Endothelial cell of umbilical vein (primary cell): ENCODE results near the gene HTR3A. TPM values are rescaled to one million over a fixed set of nuclear protein-coding genes. Genes with fewer than 3 reads are reported as not detected.

Experiments used
- BruUV-seq: library from RNA; stranded (reverse); fragments of 400-500 nt; replicated peaks from 2 replicates; lab custom pipeline; 2021; lab: Mats Ljungman, UMichigan
- CTCF ChIA-PET: fragments of 300-600, 350-600 bp; sonication (Branson Sonifier 250); formaldehyde crosslinking; loops from one replicate; lab custom pipeline; 2021; ENCODE audit warnings: antibody characterized with exemption, inconsistent platforms; lab: Charles Lee
- POLR2A ChIA-PET: fragments of 300-600, 350-600 bp; sonication (Branson Sonifier 250); formaldehyde crosslinking; loops from one replicate; lab custom pipeline; 2021; ENCODE audit warnings: antibody characterized with exemption, inconsistent platforms; lab: Charles Lee
- DNase-seq: peaks from one replicate; pipeline ENCODE4 v3.0.0-alpha.2; 2011; ENCODE audit warnings: low read depth, low spot score
- FAIRE-seq: peaks from 2 replicates; lab custom pipeline; 2011; peaks lifted over from hg19 to GRCh38; lab: Jason Lieb, UNC
- H2AFZ ChIP-seq: 2 replicates; pipeline ENCODE4 v1.6.0; 2012; ENCODE audit warnings: low read depth, low read length, control low read depth, inconsistent platforms
- H3K27ac ChIP-seq: 2 replicates; pipeline ENCODE4 v1.5.1; 2011; ENCODE audit warnings: low read depth, mild to moderate bottlenecking, control low read depth, low read length, moderate library complexity; ENCODE audit not compliant: insufficient read depth
- H3K27me3 ChIP-seq, 2 experiments: 2 replicates each; pipeline versions ENCODE4 v1.6.0 to v1.6.1; 2011; ENCODE audit warnings: low read length in 2 of 2, mixed read lengths in 1 of 2; ENCODE audit not compliant: control insufficient read depth in 2 of 2, insufficient read depth in 2 of 2
- H3K36me3 ChIP-seq, 2 experiments: 2 replicates in 1 of 2; 3 replicates in 1 of 2; pipeline ENCODE4 v1.5.1; 2011; ENCODE audit warnings: low read length in 2 of 2, mild to moderate bottlenecking in 1 of 2, moderate library complexity in 1 of 2; ENCODE audit not compliant: control insufficient read depth in 2 of 2, insufficient read depth in 2 of 2; ENCODE audit errors: extremely low read depth in 1 of 2
- H3K4me1 ChIP-seq: 3 replicates; pipeline ENCODE4 v1.5.1; 2011; ENCODE audit warnings: mild to moderate bottlenecking, low read length; ENCODE audit not compliant: control insufficient read depth, insufficient read depth; ENCODE audit errors: extremely low read depth
- H3K4me2 ChIP-seq: 2 replicates; pipeline ENCODE4 v1.6.1; 2011; ENCODE audit warnings: low read length, control low read depth, mixed read lengths; ENCODE audit not compliant: insufficient read depth
- H3K4me3 ChIP-seq, 3 experiments: fragments of 200-600 bp in 1 of 3; sonication (generic), shearing (Covaris generic) in 1 of 3; replicated peaks in 1 of 3; 2 replicates each; pipeline ENCODE4 v1.5.1; 2011 to 2016; ENCODE audit warnings: control low read depth in 3 of 3, low read length in 3 of 3, mild to moderate bottlenecking in 2 of 3, inconsistent platforms in 1 of 3, low read depth in 1 of 3, moderate library complexity in 1 of 3; ENCODE audit not compliant: insufficient read depth in 1 of 3
- H3K79me2 ChIP-seq: 2 replicates; pipeline ENCODE4 v1.6.0; 2012; ENCODE audit warnings: low read length, inconsistent platforms; ENCODE audit not compliant: control insufficient read depth, insufficient read depth
- H3K9ac ChIP-seq: replicated peaks from 2 replicates; pipeline ENCODE3; 2011; ENCODE audit warnings: low read length, control low read depth; ENCODE audit not compliant: insufficient read depth; ENCODE audit errors: extremely low read depth
- H3K9me1 ChIP-seq: replicated peaks from 3 replicates; pipeline ENCODE4 v1.6.0; 2011; ENCODE audit warnings: mild to moderate bottlenecking, low read length; ENCODE audit not compliant: control insufficient read depth, insufficient read depth; ENCODE audit errors: extremely low read depth
- H3K9me3 ChIP-seq: replicated peaks from 2 replicates; pipeline ENCODE4 v1.5.1; 2012; ENCODE audit warnings: low read length, inconsistent platforms; ENCODE audit not compliant: control insufficient read depth, insufficient read depth
- H4K20me1 ChIP-seq: replicated peaks from 2 replicates; pipeline ENCODE3; 2011; ENCODE audit warnings: mild to moderate bottlenecking, low read length; ENCODE audit not compliant: control insufficient read depth, insufficient read depth; ENCODE audit errors: extremely low read depth
- CTCF ChIP-seq, 2 donors: IDR thresholded peaks; 1 replicate in 1 of 2; 2 replicates in 1 of 2; pipeline ENCODE4 v1.5.1; 2011; ENCODE audit warnings: low read length in 2 of 2, mild to moderate bottlenecking in 2 of 2, moderate library complexity in 2 of 2, control low read depth in 1 of 2, inconsistent platforms in 1 of 2, low read depth in 1 of 2; ENCODE audit not compliant: insufficient read depth in 1 of 2; ENCODE audit errors: extremely low read depth in 1 of 2
- EZH2 ChIP-seq: IDR thresholded peaks from 2 replicates; pipeline ENCODE4 v1.6.1; 2012; ENCODE audit warnings: borderline replicate concordance, low read depth, mild to moderate bottlenecking, moderate library complexity, low read length, inconsistent platforms; ENCODE audit not compliant: severe bottlenecking
- FOS ChIP-seq: IDR thresholded peaks from 2 replicates; pipeline ENCODE4 v1.6.1; 2011; ENCODE audit warnings: mild to moderate bottlenecking, low read length, moderate library complexity, borderline replicate concordance; ENCODE audit not compliant: insufficient read depth
- GATA2 ChIP-seq: IDR thresholded peaks from 2 replicates; pipeline ENCODE4 v1.7.0; 2011; ENCODE audit warnings: low read depth, mild to moderate bottlenecking, moderate library complexity, mixed read lengths, low read length; ENCODE audit not compliant: insufficient read length, insufficient read depth
- JUN ChIP-seq: IDR thresholded peaks from 2 replicates; pipeline ENCODE4 v1.6.1; 2011; ENCODE audit warnings: borderline replicate concordance, low read depth; ENCODE audit not compliant: insufficient read length, insufficient read depth
- MYC ChIP-seq: IDR thresholded peaks from one replicate; pipeline ENCODE4 v1.6.1; 2011; ENCODE audit warnings: mild to moderate bottlenecking, low read depth, low read length
- POLR2A ChIP-seq: IDR thresholded peaks from 2 replicates; pipeline ENCODE4 v1.6.1; 2012; ENCODE audit warnings: low read depth, mild to moderate bottlenecking, control low read depth, low read length
- POLR2AphosphoS5 ChIP-seq: IDR thresholded peaks from 2 replicates; pipeline ENCODE4 v1.6.1; 2012; ENCODE audit warnings: low read depth, mild to moderate bottlenecking, control low read depth, low read length, moderate library complexity; ENCODE audit not compliant: insufficient read depth
- dilution Hi-C: fragments of 300-500 bp; cut with MboI; formaldehyde crosslinking; loops from one replicate; pipeline ENCODE4 v1.15.0; 2019; ENCODE audit warnings: low sequenced_read_pairs; ENCODE audit not compliant: extremely low pct_ligation_motif_present
- intact Hi-C: fragments of 100-400 bp; cut with micrococcal nuclease; formaldehyde crosslinking; loops from one replicate; pipeline ENCODE4 v1.10.0; 2022
- polyA plus RNA-seq, 4 experiments: library from polyadenylated mRNA; depleted of rRNA in 3 of 4; stranded (reverse) in 3 of 4; unstranded in 1 of 4; fragments of >200 nt; gene quantifications; 2 replicates each; pipeline versions ENCODE4 v1.2.1 to v1.2.3, GENCODE V29; 2011 to 2012; ENCODE audit warnings: missing spikeins in 1 of 4
- total RNA-seq: library from RNA; stranded (reverse); gene quantifications from 2 replicates; pipeline ENCODE4 v1.2.3, GENCODE V29; 2021
- TF ChIP-seq, protein P1 (sequence below): IDR thresholded peaks from 2 replicates; pipeline ENCODE4 v1.6.1; 2011; ENCODE audit not compliant: insufficient read depth, insufficient read length

The HTR3A gene
- total and polyA plus RNA-seq, 2 donors (not counting 3 experiments of a cell fraction or from before 2014, with no cell fraction given) = not detected

DNA sequence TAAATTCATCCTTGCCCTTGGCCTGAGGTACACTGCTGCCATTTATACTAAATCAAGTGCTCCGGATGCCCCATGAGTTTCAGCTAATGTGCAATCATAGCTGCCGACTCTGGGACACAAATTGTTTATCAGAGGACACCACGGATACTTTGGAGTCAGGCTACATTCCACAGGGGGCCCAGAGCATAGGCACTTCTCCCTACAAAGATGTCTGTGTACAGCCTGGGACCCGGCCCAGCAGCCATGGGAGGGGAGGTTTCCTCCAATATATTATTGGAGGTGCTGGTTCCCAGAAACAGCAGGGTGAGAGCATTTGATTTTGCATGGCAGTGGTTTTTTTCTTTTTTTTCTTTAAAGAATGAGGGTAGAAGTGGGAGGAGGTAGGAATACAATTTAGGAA is 39.0 kb upstream of the HTR3A start:
- no peaks in the 10 kb centered on the region for H3K9me1 ChIP-seq
- H3K4me3 ChIP-seq = no peak overlapping the region
- H3K4me1 ChIP-seq = no peaks in the 10 kb centered on the region
- H3K9ac ChIP-seq = no peak overlapping the region
- H3K9me3 ChIP-seq = no peaks in the 10 kb centered on the region
- dilution Hi-C loops (no loop called here), intact Hi-C loops (no loop called here)
- no peak overlapping the region for H2AFZ ChIP-seq
- no peaks in the 10 kb centered on the region for H3K79me2 ChIP-seq
- no peak overlapping the region for H3K4me2 ChIP-seq
- CTCF ChIA-PET = no interaction called here
- FAIRE-seq (no peak), DNase-seq (no peak)
- POLR2A ChIA-PET = no interaction called here
- BruUV-seq = no TSS peak
- H3K27ac ChIP-seq = no peak overlapping the region
- no peaks in the 10 kb centered on the region for H4K20me1 ChIP-seq
- TF ChIP-seq CTCF (IDR thresholded peaks at IDR 0.05; ENCODE audit: extremely low read depth in 1 of 2, insufficient read depth in 1 of 2, low read depth in 1 of 2, low read length in 2 of 2) (no peak), JUN (no peak), FOS (no peak), GATA2 (no peak), EZH2 (no peak)
- H3K27me3 ChIP-seq = no peaks in the 10 kb centered on the region
- H3K36me3 ChIP-seq = no peaks in the 10 kb centered on the region

GRCh38 chr11:113937918-113938317 is 37.0 kb upstream of the HTR3A start:
- Histone ChIP-seq H3K9me1 (no peaks in the 10 kb centered on the region), H3K27me3 (no peaks in the 10 kb centered on the region), H2AFZ (no peak overlapping the region), H3K4me2 (no peak overlapping the region), H3K27ac (no peak overlapping the region), H3K36me3 (no peaks in the 10 kb centered on the region), H3K4me3 (no peak overlapping the region), H3K4me1 (no peaks in the 10 kb centered on the region), H3K9ac (no peak overlapping the region), H3K79me2 (no peaks in the 10 kb centered on the region), H3K9me3 (no peaks in the 10 kb centered on the region), H4K20me1 (no peaks in the 10 kb centered on the region)
- dilution Hi-C loops = no loop called here
- TF ChIP-seq MYC (no peak), JUN (no peak), CTCF (IDR thresholded peaks at IDR 0.05; ENCODE audit: extremely low read depth in 1 of 2, insufficient read depth in 1 of 2, low read depth in 1 of 2, low read length in 2 of 2) (no peak), POLR2AphosphoS5 (no peak), POLR2A (no peak), GATA2 (no peak), FOS (no peak), EZH2 (no peak)
- TF ChIP-seq, protein P1, sequence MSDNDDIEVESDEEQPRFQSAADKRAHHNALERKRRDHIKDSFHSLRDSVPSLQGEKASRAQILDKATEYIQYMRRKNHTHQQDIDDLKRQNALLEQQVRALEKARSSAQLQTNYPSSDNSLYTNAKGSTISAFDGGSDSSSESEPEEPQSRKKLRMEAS = no peak
- no peak for DNase-seq
- BruUV-seq = no TSS peak
- no peak for FAIRE-seq
- ChIA-PET POLR2A (no interaction called here), CTCF (no interaction called here)
- intact Hi-C loops = no loop called here
